ENCODE measurements around the gene KLK8.

KLK8 gene

DNA sequence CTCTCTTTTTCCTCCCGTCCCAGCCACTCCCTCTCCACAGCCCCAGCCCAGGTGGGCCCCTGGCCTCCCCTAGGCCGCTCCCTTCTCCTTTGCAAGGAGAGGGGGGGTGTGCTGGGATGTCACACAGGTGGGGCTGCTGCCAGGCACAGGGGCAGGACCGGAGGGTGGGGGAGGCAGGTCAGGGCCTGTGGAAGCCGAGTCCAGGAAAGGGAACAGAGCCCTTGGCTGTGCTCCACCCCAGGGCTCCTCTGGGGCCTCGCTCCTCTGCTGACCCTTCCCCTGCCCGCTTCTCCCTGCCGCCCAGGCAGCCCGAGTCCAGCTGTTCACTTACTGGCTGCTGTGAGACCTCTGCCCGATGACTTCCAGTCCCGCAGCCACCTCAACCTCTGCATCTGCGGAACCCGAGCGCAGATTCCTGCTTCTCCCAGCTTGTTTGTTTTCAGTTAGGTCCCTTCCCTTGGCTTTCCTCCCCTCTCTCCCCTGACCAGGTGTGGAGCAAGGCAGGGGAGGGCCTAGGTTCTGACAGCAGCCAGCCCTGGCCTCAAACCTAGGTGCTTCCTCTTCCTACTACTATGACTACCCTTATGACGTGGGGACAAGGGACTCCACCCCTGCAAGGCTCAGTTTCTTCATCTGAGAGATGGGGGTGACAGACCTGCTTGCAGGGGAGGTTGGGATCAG is 25.9 kb upstream of the KLK8 start:
- TF ChIP-seq, protein P1, sequence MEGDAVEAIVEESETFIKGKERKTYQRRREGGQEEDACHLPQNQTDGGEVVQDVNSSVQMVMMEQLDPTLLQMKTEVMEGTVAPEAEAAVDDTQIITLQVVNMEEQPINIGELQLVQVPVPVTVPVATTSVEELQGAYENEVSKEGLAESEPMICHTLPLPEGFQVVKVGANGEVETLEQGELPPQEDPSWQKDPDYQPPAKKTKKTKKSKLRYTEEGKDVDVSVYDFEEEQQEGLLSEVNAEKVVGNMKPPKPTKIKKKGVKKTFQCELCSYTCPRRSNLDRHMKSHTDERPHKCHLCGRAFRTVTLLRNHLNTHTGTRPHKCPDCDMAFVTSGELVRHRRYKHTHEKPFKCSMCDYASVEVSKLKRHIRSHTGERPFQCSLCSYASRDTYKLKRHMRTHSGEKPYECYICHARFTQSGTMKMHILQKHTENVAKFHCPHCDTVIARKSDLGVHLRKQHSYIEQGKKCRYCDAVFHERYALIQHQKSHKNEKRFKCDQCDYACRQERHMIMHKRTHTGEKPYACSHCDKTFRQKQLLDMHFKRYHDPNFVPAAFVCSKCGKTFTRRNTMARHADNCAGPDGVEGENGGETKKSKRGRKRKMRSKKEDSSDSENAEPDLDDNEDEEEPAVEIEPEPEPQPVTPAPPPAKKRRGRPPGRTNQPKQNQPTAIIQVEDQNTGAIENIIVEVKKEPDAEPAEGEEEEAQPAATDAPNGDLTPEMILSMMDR (IDR thresholded peaks at IDR 0.05; ENCODE audit: unreplicated experiment in 3 of 3): no peak
- Mint-ChIP-seq H3K9me3 (no peaks in the 10 kb centered on the region), H3K27ac (no peak overlapping the region), H3K36me3 (ENCODE audit: low read depth) (no peaks in the 10 kb centered on the region), H3K4me1 (peaks cover 5% of the 10 kb centered on the region), H3K27me3 (ENCODE audit: low read depth) (peaks cover 38% of the 10 kb centered on the region), H3K4me3 (no peak overlapping the region)

DNA sequence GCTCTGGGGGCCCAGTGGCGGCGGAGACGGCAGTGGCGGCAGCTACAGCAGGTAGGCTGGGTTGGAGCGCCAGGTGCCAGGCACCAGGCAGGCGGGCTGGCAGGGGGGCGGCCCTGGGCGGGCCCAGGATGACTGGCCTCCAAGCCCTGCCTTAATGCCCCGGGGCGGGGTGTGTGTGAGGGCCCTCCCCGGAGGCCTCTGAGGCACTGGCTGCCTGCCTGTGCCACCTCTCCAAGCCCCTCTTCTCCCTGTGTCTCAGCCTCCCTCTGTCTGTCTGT is 25.1 kb upstream of the KLK8 start, which contains the start of gene KLK11:
KLK11 (minus strand) TSS at position 63 of the 278 bp plus-strand sequence. CDS start 985 bp downstream, outside the sequence.
- H3K9me3 Mint-ChIP-seq: no peaks in the 10 kb centered on the region
- no peak within 1 kb of the TSS for H3K27ac Mint-ChIP-seq
- H3K36me3 Mint-ChIP-seq (ENCODE audit: low read depth): no peaks in the 10 kb centered on the region
- TF ChIP-seq, protein P1 (IDR thresholded peaks at IDR 0.05; ENCODE audit: unreplicated experiment in 3 of 3): no peak
- peaks cover 35% of the 10 kb centered on the region for H3K27me3 Mint-ChIP-seq (ENCODE audit: low read depth)
- H3K4me1 Mint-ChIP-seq: peaks cover 5% of the 10 kb centered on the region
- no peak within 1 kb of the TSS for H3K4me3 Mint-ChIP-seq

GRCh38 chr19:51025809-51026553 is 24.6 kb upstream of the KLK8 start:
- no peaks in the 10 kb centered on the region for H3K36me3 Mint-ChIP-seq (ENCODE audit: low read depth)
- no peak overlapping the region for H3K4me3 Mint-ChIP-seq
- H3K9me3 Mint-ChIP-seq: no peaks in the 10 kb centered on the region
- no peak overlapping the region for H3K27ac Mint-ChIP-seq
- TF ChIP-seq, protein P1 (IDR thresholded peaks at IDR 0.05; ENCODE audit: unreplicated experiment in 3 of 3): no peak
- H3K4me1 Mint-ChIP-seq: peaks cover 5% of the 10 kb centered on the region
- peaks cover 35% of the 10 kb centered on the region for H3K27me3 Mint-ChIP-seq (ENCODE audit: low read depth)

GRCh38 chr19:51025401-51025800 is 24.0 kb upstream of the KLK8 start:
- Mint-ChIP-seq H3K36me3 (ENCODE audit: low read depth) (no peaks in the 10 kb centered on the region), H3K27ac (no peak overlapping the region), H3K4me1 (peaks cover 5% of the 10 kb centered on the region), H3K9me3 (no peaks in the 10 kb centered on the region), H3K27me3 (ENCODE audit: low read depth) (peaks cover 38% of the 10 kb centered on the region), H3K4me3 (no peak overlapping the region)
- TF ChIP-seq, protein P1 (IDR thresholded peaks at IDR 0.05; ENCODE audit: unreplicated experiment in 3 of 3): no peak

DNA sequence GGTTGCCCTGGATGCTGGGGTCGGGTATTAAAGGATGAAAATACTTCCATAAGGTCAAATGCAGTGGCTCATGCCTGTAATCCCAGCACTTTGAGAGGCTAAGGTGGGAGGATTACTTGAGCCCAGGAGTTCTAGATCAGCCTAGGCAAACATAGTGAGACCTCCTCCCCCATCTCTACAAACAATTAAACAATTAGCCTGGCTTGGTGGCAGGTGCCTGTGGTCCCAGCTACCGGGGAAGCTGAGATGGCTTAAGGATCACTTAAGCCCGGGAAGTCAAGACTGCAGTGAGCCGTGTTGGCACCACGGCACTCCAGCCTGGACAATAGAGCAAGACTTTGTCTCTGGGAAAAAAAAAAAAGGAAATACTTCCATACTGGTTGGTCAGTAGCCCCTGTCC is 23.5 kb upstream of the KLK8 start:
- no peaks in the 10 kb centered on the region for H3K9me3 Mint-ChIP-seq
- peaks cover 8% of the 10 kb centered on the region for H3K4me1 Mint-ChIP-seq
- no peak overlapping the region for H3K27ac Mint-ChIP-seq
- TF ChIP-seq, protein P1 (IDR thresholded peaks at IDR 0.05; ENCODE audit: unreplicated experiment in 3 of 3): no peak
- no peak overlapping the region for H3K4me3 Mint-ChIP-seq
- H3K27me3 Mint-ChIP-seq (ENCODE audit: low read depth): peaks cover 43% of the 10 kb centered on the region
- no peaks in the 10 kb centered on the region for H3K36me3 Mint-ChIP-seq (ENCODE audit: low read depth)

DNA sequence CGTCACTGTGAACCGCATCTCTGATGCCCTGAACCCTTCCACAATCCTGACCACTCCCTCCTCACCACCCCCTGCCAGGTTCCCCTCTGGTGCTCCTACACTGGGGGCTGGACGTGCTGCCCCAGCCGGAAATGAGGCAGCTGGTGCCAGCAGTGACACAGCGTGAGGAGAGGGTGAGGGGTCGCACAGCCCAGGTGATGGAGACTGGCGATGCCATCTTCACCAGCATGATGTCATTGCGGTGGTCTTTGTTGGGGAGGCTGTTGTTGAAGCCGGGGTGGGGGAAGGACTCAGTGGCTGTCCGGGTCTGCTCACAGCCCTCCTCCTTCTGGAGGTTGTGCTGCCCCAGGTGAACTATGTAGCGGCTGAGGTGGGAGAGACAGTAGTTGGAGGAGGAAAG is 22.5 kb upstream of the KLK8 start:
- Mint-ChIP-seq H3K36me3 (ENCODE audit: low read depth) (no peaks in the 10 kb centered on the region), H3K9me3 (no peaks in the 10 kb centered on the region), H3K27me3 (ENCODE audit: low read depth) (peaks cover 53% of the 10 kb centered on the region), H3K4me1 (peaks cover 11% of the 10 kb centered on the region), H3K4me3 (no peak overlapping the region), H3K27ac (no peak overlapping the region)
- TF ChIP-seq, protein P1 (IDR thresholded peaks at IDR 0.05; ENCODE audit: unreplicated experiment in 3 of 3): no peak

Data from nephron (organoid).